ENCODE data around the gene PEX26. TPM values are rescaled to one million over a fixed set of nuclear protein-coding genes. Genes with fewer than 3 reads are reported as not detected.

The PEX26 gene
- total RNA-seq, 2 experiments from 2014 or later = 17.6 to 43.5 TPM

DNA sequence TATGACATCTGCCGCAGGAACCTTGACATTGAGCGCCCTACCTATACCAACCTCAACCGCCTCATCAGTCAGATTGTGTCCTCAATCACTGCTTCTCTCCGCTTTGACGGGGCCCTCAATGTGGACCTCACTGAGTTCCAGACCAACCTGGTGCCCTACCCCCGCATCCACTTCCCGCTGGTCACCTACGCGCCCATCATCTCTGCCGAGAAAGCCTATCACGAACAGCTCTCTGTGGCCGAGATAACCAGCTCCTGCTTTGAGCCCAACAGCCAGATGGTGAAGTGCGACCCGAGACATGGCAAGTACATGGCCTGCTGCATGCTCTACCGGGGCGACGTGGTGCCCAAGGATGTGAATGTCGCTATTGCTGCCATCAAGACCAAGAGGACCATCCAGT lies 48.8 kb downstream of the PEX26 start:
- Histone ChIP-seq H3K9me3 (ENCODE audit: low read length) (no peaks in the 10 kb centered on the region), H3K9me2 (ENCODE audit: insufficient read depth, low read length) (no peaks in the 10 kb centered on the region), H3K4me2 (ENCODE audit: low read length) (no peak overlapping the region), H3K4me1 (ENCODE audit: insufficient read depth, low read length, poor library complexity, severe bottlenecking) (no peaks in the 10 kb centered on the region), H3K4me3 (ENCODE audit: low read depth, low read length, poor library complexity, severe bottlenecking) (no peak overlapping the region), H3K27ac (ENCODE audit: low read depth, low read length, poor library complexity, severe bottlenecking) (no peak overlapping the region), H3K36me3 (ENCODE audit: insufficient read depth, low read length) (peaks cover 5% of the 10 kb centered on the region; the same call in 1 of the 2 replicates), H4K20me1 (ENCODE audit: insufficient read depth, low read length) (no peaks in the 10 kb centered on the region), H3K79me2 (ENCODE audit: insufficient read depth, low read depth, low read length) (no peaks in the 10 kb centered on the region), H2AFZ (ENCODE audit: low read length) (no peak overlapping the region)
- intact Hi-C loops (cut with micrococcal nuclease; ENCODE audit: unreplicated experiment) = no loop called here
- CTCF ChIA-PET (ENCODE audit: unreplicated experiment) = no interaction called here
- POLR2A ChIA-PET = no interaction called here
- DNase-seq (ENCODE audit: low spot score) = no peak
- no TSS peak for BruUV-seq (replicated peaks)
- TF ChIP-seq, protein P1, sequence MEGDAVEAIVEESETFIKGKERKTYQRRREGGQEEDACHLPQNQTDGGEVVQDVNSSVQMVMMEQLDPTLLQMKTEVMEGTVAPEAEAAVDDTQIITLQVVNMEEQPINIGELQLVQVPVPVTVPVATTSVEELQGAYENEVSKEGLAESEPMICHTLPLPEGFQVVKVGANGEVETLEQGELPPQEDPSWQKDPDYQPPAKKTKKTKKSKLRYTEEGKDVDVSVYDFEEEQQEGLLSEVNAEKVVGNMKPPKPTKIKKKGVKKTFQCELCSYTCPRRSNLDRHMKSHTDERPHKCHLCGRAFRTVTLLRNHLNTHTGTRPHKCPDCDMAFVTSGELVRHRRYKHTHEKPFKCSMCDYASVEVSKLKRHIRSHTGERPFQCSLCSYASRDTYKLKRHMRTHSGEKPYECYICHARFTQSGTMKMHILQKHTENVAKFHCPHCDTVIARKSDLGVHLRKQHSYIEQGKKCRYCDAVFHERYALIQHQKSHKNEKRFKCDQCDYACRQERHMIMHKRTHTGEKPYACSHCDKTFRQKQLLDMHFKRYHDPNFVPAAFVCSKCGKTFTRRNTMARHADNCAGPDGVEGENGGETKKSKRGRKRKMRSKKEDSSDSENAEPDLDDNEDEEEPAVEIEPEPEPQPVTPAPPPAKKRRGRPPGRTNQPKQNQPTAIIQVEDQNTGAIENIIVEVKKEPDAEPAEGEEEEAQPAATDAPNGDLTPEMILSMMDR (conservative IDR thresholded peaks at IDR 0.05; ENCODE audit: low read length) = no peak
- no peak for TF ChIP-seq EZH2phosphoT487 (IDR thresholded peaks at IDR 0.05; ENCODE audit: borderline replicate concordance, low read depth, low read length)

DNA sequence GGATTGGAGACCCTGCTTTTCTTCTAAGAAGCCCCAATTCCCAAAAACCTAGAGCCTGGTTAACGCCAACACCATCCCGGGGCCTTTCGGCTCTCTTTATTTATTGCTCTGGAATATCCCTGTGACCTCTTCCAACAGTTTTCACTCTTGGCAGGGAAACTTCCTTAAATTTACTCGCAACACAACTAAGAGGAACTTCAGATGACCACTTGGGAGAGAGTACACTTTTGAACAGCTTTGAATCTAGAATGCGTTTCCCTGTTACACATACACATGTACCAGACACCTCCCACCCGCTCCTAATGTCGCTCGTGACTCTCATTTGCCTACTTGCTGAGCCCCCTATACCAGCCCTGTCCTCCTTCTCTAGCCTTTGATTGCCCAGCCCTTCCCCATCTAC lies 52.2 kb downstream of the PEX26 start:
- CTCF ChIA-PET (ENCODE audit: unreplicated experiment) = no interaction called here
- intact Hi-C loops (cut with micrococcal nuclease; ENCODE audit: unreplicated experiment) = no loop called here

More for the DNA sequence above, 52.2 kb downstream of the PEX26 start:
- TF ChIP-seq, protein P1 (conservative IDR thresholded peaks at IDR 0.05; ENCODE audit: low read length) = no peak
- no peak for TF ChIP-seq EZH2phosphoT487 (IDR thresholded peaks at IDR 0.05; ENCODE audit: borderline replicate concordance, low read depth, low read length)
- H3K79me2 ChIP-seq (ENCODE audit: insufficient read depth, low read depth, low read length) = no peaks in the 10 kb centered on the region
- no peak for DNase-seq (ENCODE audit: low spot score)
- no peaks in the 10 kb centered on the region for H4K20me1 ChIP-seq (ENCODE audit: insufficient read depth, low read length)
- no peaks in the 10 kb centered on the region for H3K9me3 ChIP-seq (ENCODE audit: low read length)
- H3K4me2 ChIP-seq (ENCODE audit: low read length) = no peak overlapping the region
- peaks cover 5% of the 10 kb centered on the region; the same call in 1 of the 2 replicates for H3K36me3 ChIP-seq (ENCODE audit: insufficient read depth, low read length)
- no peak overlapping the region for H3K4me3 ChIP-seq (ENCODE audit: low read depth, low read length, poor library complexity, severe bottlenecking)
- POLR2A ChIA-PET = no interaction called here
- H3K9me2 ChIP-seq (ENCODE audit: insufficient read depth, low read length) = no peaks in the 10 kb centered on the region
- H3K27ac ChIP-seq (ENCODE audit: low read depth, low read length, poor library complexity, severe bottlenecking) = no peak overlapping the region
- H3K4me1 ChIP-seq (ENCODE audit: insufficient read depth, low read length, poor library complexity, severe bottlenecking) = no peaks in the 10 kb centered on the region
- H2AFZ ChIP-seq (ENCODE audit: low read length) = no peak overlapping the region
- BruUV-seq (replicated peaks) = no TSS peak
